Stimulated activated CD8-positive, alpha-beta memory T cell treated with anti-CD3 and anti-CD28 coated beads, Interleukin-7, amount 100 ng/mL, for 48 hours (primary cell): ENCODE data around the gene SCAF11.

ENCODE experiments used
- DNase-seq, 2 donors: peaks; one replicate each; pipeline ENCODE4 v3.0.0-alpha.2; 2020; ENCODE audit warnings: low read depth in 1 of 2; ENCODE audit errors: extremely low read depth in 1 of 2

The SCAF11 gene

GRCh38 chr12:45980540-45980939 lies 9.8 kb downstream of the SCAF11 start:
- no peak for DNase-seq

- DNase-seq, result no peak
Observed at GRCh38 chr12:45978108-45978507, 12.3 kb downstream of the SCAF11 start.

- DNase-seq, result no peak
Observed at GRCh38 chr12:45977620-45978019, 12.8 kb downstream of the SCAF11 start.

- DNase-seq, result no peak
Observed at GRCh38 chr12:45975506-45975905, 14.9 kb downstream of the SCAF11 start.

GRCh38 chr12:45974883-45975282 lies 15.5 kb downstream of the SCAF11 start:
- DNase-seq, result no peak

- DNase-seq, result no peak
Observed at GRCh38 chr12:45974171-45974719, 16.1 kb downstream of the SCAF11 start.

- DNase-seq, result no peak
Observed at GRCh38 chr12:45973526-45973925, 16.8 kb downstream of the SCAF11 start.

- DNase-seq, result no peak
Observed at GRCh38 chr12:45970391-45970790, 20.0 kb downstream of the SCAF11 start.

GRCh38 chr12:45969084-45969483 lies 21.3 kb downstream of the SCAF11 start:
- DNase-seq, result no peak

- no peak for DNase-seq
Observed at GRCh38 chr12:45966486-45966885, 23.9 kb downstream of the SCAF11 start.

- no peak for DNase-seq
Observed at GRCh38 chr12:45962553-45963325, 27.6 kb downstream of the SCAF11 start.

GRCh38 chr12:45959728-45960127 lies 30.6 kb downstream of the SCAF11 start:
- DNase-seq, result no peak

GRCh38 chr12:45959025-45959424 lies 31.3 kb downstream of the SCAF11 start:
- DNase-seq, result no peak

GRCh38 chr12:45948546-45948945 lies 41.8 kb downstream of the SCAF11 start:
- DNase-seq, result no peak

GRCh38 chr12:45946435-45946834 lies 43.9 kb downstream of the SCAF11 start:
- DNase-seq, result no peak

- no peak for DNase-seq
Observed at GRCh38 chr12:45944771-45945170, 45.6 kb downstream of the SCAF11 start.

- no peak for DNase-seq
Observed at GRCh38 chr12:45939759-45940158, 50.6 kb downstream of the SCAF11 start.

- DNase-seq, result no peak
Observed at GRCh38 chr12:45938566-45938965, 51.8 kb downstream of the SCAF11 start.

GRCh38 chr12:45934956-45935355 lies 55.4 kb downstream of the SCAF11 start:
- no peak for DNase-seq

- DNase-seq, result no peak
Observed at GRCh38 chr12:45933504-45933903, 56.9 kb downstream of the SCAF11 start.

GRCh38 chr12:45930369-45930768 lies 60.0 kb downstream of the SCAF11 start:
- DNase-seq, result no peak

- DNase-seq, result no peak
Observed at GRCh38 chr12:45928309-45928708, 62.1 kb downstream of the SCAF11 start.

GRCh38 chr12:45918818-45919217 lies 71.6 kb downstream of the SCAF11 start:
- no peak for DNase-seq
